Lower leg skin (tissue), 3 donors: ENCODE results near the gene LTBP2.

Experiments used
- CTCF ChIP-seq, 3 donors: fragments of 450-650 bp; IDR thresholded peaks; one replicate each; pipeline ENCODE4 v1.5.1; 2016; ENCODE audit warnings: antibody characterized with exemption in 3 of 3, mild to moderate bottlenecking in 3 of 3, moderate library complexity in 2 of 3
- POLR2A ChIP-seq, 2 donors: fragments of 450-650 bp; IDR thresholded peaks; one replicate each; pipeline ENCODE4 v1.6.1; 2016 to 2017; ENCODE audit warnings: antibody characterized with exemption in 2 of 2, mild to moderate bottlenecking in 1 of 2, moderate library complexity in 1 of 2

- TF ChIP-seq CTCF (IDR thresholded peaks at IDR 0.05) (no peak), POLR2A (IDR thresholded peaks at IDR 0.05) (no peak)
Measured at GRCh38 chr14:74660167-74660566, 48.1 kb upstream of the LTBP2 start.
